ENCODE data around the gene CMYA5.

GRCh38 chr5:79684782-79685181, 4.9 kb upstream of the CMYA5 start:
- TF ChIP-seq CTCF (IDR thresholded peaks at IDR 0.05) (no peak), POLR2AphosphoS5 (IDR thresholded peaks at IDR 0.05) (no peak), POLR2A (IDR thresholded peaks at IDR 0.05) (no peak)
